ENCODE measurements around the gene SLC9B1. TPM values are rescaled to one million over a fixed set of nuclear protein-coding genes. Genes with fewer than 3 reads are reported as not detected.

Gene SLC9B1
- total RNA-seq, 2 donors from 2014 or later = 1.1 to 1.4 TPM

- intact Hi-C loops (cut with DNase I) = no loop called here
- DNase-seq (ENCODE audit: low spot score) = no peak
Observed at GRCh38 chr4:102860611-102861324, 158.7 kb downstream of the SLC9B1 start.

- DNase-seq (ENCODE audit: low spot score) = no peak
- intact Hi-C loops (cut with DNase I) = no loop called here
Observed at GRCh38 chr4:102858828-102859464, 160.6 kb downstream of the SLC9B1 start.

Other genes with a start within 250 kb of the SLC9B1 start
- 100 to 1,000 TPM; 216 to 257 TPM for gene UBE2D3, start 192.2 kb downstream of the SLC9B1 start, total RNA-seq
- gene CISD2, start 150.7 kb downstream of the SLC9B1 start, total RNA-seq = 10 to 100 TPM; 15.3 to 22.5 TPM
- 10 to 100 TPM; 14.6 to 18.7 TPM for gene SLC9B2, start 57.1 kb upstream of the SLC9B1 start, total RNA-seq
- 10 to 100 TPM; 40.1 to 41.2 TPM for gene BDH2, start 80.1 kb upstream of the SLC9B1 start, total RNA-seq
- gene CENPE, start 178.6 kb upstream of the SLC9B1 start, total RNA-seq = 1 to 10 TPM; 1.9 to 2.2 TPM

Measured in posterior vena cava (tissue), 2 donors.